AG10803 (cell line): Measurements from ENCODE around the gene BBX.
"Not testable (repeated sequence)": the region's sequence is repeated elsewhere in the genome, so short reads cannot be mapped to it uniquely, and the experiment has no call there.

ENCODE experiments used
- DNase-seq: peaks from one replicate; pipeline ENCODE4 v3.0.0; 2010; ENCODE audit warnings: low read depth
- H3K4me3 ChIP-seq: 2 replicates; pipeline ENCODE4 v1.5.1; 2011; ENCODE audit warnings: mild to moderate bottlenecking, low read length, control low read depth
- CTCF ChIP-seq: conservative IDR thresholded peaks from 2 replicates; pipeline ENCODE4 v1.5.1; 2011; ENCODE audit warnings: mild to moderate bottlenecking, low read length, control low read depth, inconsistent platforms

The BBX gene

DNA sequence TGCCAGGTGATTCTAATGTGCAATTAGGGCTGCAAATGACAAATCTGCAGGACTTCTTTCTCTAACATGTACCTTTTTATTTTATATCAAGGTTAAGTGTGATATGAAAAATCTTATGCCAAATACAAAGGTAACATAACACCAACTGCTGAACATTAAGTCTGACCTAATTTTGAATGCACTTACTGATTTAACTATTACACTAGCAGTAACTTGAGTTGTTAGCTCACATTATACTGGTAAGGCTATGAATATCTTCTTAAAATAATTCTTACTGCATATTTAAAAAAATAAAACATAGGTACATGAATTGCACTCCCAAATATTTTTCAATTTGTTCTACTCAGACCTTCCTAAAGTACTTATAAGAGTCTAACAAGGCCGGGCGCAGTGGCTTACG is 308.8 kb downstream of the BBX start:
- no peak for TF ChIP-seq CTCF
- H3K4me3 ChIP-seq: no peak overlapping the region
- DNase-seq: no peak

DNA sequence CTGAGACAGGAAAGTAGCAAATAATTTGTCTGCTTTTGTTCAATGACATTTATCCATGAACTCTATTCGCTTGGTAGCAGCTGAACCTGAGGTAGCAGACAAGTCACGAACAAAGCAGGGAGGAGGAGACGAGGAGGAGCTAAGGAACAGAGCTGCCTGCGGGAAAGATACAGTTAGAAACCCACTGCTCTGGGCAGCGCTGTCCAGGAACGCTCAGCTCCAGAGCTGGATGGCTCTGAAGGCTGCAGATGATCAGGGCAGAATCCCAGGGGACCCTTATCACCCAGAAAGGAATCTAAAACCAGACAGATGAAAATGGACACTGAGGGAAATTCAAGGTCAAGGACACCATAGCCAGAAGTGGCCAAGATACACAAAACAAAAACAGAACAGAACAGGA is 310.3 kb downstream of the BBX start:
- no peak for DNase-seq
- H3K4me3 ChIP-seq: no peak overlapping the region
- no peak for TF ChIP-seq CTCF

DNA sequence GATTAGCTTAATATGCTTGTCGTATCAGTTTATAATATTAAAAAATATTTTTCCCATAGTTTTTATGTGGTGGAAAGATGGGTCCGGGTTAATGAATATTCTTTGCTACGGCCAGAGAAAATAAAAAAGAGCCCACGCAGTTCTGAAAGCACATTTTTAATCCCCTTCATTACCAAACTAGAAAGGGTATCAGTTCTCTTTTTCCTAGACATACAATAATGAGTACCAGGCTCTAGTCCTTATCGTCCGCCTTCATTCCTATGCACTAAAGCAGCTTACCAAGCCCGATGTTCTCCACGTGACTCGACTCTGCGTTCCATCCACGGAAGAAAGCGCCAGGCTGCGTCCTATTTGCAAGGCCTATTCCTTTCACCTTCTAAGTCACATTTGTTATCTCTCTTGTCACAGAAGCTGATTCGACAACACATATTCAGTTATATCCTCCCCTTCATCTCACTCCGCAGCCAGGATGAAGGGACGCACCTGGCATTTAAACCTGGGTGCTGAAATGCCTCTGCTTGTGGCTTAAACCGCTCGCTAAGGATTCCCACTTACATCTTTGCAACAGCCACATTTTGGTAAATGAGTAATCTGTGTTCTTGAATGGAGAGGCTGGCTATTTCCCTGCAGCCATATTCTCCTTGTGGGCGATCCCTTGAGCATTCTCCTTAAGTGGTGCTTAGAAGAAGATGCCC is 311.1 kb downstream of the BBX start:
- DNase-seq: no peak
- no peak overlapping the region for H3K4me3 ChIP-seq
- TF ChIP-seq CTCF: no peak

DNA sequence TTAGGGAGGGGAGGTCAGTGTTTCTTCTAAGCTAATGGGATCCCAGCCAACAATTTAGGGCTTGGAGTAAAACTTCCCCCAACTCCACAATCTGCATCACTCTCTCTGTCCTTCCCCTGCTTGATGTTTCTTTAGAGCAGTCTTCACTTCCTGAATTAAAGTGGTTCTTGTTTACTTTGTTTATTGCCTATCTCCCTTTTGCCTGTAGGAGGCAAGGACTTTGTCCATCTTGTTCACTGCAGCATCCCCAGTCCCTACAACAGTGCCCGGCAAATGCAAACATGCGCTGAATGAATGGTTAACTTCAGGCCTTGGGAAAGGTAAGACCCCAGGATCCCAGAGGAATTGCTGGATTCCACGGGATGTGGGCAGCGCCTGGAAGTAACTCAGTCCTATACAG is 312.2 kb downstream of the BBX start:
- not testable (repeated sequence) for DNase-seq, H3K4me3 ChIP-seq

- no peak for DNase-seq
Measured at GRCh38 chr3:107837895-107838612, 315.3 kb downstream of the BBX start.

GRCh38 chr3:107841831-107842230 is 319.1 kb downstream of the BBX start:
- DNase-seq: no peak
- H3K4me3 ChIP-seq: no peak overlapping the region
- TF ChIP-seq CTCF: no peak

More at GRCh38 chr3:107837895-107838612, 315.3 kb downstream of the BBX start:
- TF ChIP-seq CTCF: no peak
- H3K4me3 ChIP-seq: no peak overlapping the region

GRCh38 chr3:107842940-107843339 is 320.2 kb downstream of the BBX start:
- DNase-seq: no peak
- TF ChIP-seq CTCF: no peak
- no peak overlapping the region for H3K4me3 ChIP-seq
